DMS153 (cell line): ENCODE results near the gene USPL1.
"Not testable (repeated sequence)": the region's sequence is repeated elsewhere in the genome, so short reads cannot be mapped to it uniquely, and the experiment has no call there.

ENCODE experiments used
- DNase-seq: peaks from one replicate; lab custom pipeline; 2025; lab: John Stamatoyannopoulos, UW

USPL1 gene

DNA sequence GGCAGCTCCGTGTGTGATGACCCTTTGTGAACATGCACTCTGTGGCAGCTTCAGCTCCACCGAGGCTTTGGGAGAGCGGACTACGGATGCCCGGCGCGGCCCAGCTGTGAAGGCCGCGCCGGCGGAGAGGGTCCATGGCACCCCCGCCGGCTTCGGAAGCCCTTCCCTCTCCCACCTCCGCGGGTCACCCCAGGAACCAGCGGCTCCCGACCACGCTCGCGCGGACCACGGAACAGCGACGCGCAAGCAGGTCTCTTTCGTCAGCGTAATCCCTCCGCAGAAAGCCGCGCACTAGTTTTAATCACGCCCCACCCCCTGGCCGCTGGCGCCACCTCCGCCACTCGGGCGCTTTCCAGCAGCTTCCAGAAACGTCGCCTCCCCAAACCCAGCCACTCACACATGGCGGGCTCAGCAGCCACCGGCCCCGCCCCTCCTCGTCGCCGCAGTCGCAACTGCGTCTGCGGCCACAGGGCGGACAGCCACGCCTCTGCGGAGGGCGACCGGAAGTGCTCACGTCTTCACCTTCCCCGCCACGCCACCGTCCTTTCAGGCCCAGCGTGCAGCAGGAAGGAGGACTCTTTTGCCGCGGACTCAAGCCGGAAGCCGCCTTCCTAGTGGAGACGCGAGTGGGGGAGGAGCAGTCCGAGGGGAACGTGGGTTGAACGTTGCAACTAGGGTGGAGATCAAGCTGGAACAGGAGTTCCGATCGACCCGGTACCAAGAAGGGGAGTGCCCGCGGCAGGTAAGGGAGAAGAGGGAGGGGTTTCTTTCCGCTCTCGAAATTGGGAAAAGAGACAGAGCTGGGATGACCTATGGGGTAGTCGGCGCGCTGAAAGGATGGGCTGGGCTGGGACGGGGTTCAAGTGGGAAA lies at the start of gene USPL1:
USPL1 (plus strand) TSS at position 606 of the 871 bp plus-strand sequence. CDS start 3,221 bp downstream, outside the sequence.
- DNase-seq, result peak; percentile 98

DNA sequence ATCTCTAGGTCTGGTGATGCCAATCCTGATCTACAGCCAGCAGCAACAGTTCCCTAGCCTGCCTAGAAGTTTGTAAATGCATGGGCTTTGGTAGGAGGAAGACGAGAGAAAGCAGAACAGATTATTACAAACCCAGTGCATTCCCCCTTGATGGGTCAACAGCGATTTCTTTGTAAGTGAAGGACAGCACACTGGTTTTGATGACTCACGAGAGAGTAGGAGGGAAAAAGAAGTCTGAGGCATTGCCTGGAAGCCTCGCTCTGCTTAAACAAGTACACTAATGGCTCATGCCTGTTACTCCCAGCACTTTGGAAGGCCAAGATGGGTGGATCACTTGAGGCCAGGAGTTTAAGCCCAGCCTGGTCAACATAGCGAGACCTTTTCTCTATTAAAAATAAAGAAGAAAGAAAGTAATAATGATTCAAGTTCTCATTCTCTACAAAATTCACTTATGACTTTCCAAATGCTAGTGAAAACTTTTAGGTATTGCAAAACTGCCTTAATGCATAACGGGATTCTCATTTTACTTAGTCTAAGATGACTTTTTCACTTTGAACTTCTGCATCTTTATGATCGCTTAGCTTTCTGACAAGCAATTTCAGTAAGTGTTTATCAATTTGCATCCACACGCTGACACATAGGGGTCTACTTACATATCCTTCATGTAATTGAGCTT lies 47.7 kb upstream of the USPL1 start:
- DNase-seq, result no peak

- DNase-seq, result no peak
These were observed 47.0 kb upstream of the USPL1 start for GRCh38 chr13:30570691-30571090.

- DNase-seq, result no peak
These were observed 44.9 kb upstream of the USPL1 start for GRCh38 chr13:30572859-30573275.

GRCh38 chr13:30576528-30576927 lies 41.2 kb upstream of the USPL1 start:
- no peak for DNase-seq

DNA sequence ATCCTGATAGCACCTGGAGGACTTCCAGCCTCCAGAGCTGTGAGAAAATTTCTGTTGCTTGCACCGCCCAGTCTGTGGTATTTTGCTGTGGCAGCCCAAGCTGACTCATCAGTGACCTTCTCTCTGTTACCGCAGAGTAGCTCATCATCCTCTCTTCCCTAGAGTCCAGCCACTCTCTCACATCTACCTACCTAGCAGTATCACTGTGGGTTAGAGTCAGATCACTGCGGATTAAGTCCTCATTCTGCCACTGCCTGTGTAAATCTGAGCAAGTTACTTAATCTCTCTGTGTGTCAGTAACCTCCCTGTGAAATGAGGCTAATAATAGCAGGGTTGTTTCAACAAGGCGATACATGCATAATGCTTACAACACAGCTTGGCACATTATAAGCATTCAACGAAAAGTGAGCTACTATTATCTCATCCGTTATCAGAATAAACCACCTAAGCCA lies 40.3 kb upstream of the USPL1 start:
- DNase-seq, result no peak

GRCh38 chr13:30580852-30581502 lies 36.7 kb upstream of the USPL1 start:
- no peak for DNase-seq

- no peak for DNase-seq
These were observed 36.1 kb upstream of the USPL1 start for GRCh38 chr13:30581582-30581981.

GRCh38 chr13:30584051-30584731 lies 33.5 kb upstream of the USPL1 start:
- DNase-seq, result no peak

GRCh38 chr13:30585748-30586262 lies 31.9 kb upstream of the USPL1 start:
- DNase-seq, result no peak

- DNase-seq, result no peak
These were observed 30.5 kb upstream of the USPL1 start for GRCh38 chr13:30587231-30587630.

- DNase-seq, result no peak
These were observed 30.0 kb upstream of the USPL1 start for GRCh38 chr13:30587739-30588138.

- no peak for DNase-seq
These were observed 24.7 kb upstream of the USPL1 start for GRCh38 chr13:30593001-30593400.

- no peak for DNase-seq
These were observed 17.2 kb upstream of the USPL1 start for GRCh38 chr13:30600496-30600895.

DNA sequence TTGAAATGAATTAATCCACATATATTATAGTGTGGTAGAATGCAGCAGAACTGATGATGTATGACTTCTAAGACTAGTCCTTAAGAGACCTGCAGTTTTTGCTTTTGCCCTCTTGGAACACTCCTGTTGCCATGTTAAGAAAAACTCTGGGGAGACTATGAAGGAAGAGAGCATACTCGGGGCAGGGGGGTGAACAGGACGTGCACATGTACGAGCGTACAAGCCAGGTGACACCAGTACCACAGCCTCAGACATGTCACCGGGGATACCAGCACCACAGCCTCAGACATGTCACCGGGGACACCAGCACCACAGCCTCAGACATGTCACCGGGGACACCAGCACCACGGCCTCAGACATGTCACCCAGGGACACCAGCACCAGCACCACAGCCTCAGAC lies 15.9 kb upstream of the USPL1 start:
- no peak for DNase-seq

GRCh38 chr13:30605052-30605451 lies 12.7 kb upstream of the USPL1 start:
- no peak for DNase-seq

DNA sequence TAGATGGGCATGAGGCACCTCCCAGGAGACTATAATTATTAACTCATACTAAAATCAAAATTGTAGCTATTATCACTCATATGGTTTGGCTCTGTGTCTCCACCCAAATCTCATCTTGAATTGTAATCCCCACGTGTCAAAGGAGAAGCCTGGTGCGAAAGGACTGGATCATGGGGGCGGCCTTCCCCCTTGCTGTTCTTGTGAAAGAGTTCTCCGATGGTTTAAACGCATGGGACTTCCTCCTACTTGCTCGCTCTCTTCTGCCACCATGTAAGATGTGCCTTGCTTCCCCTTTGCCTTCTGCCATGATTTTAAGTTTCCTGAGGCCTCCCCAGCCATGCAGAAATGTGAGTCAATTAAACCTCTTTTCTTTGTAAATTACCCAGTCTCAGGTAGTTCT lies 10.5 kb upstream of the USPL1 start:
- not testable (repeated sequence) for DNase-seq

DNA sequence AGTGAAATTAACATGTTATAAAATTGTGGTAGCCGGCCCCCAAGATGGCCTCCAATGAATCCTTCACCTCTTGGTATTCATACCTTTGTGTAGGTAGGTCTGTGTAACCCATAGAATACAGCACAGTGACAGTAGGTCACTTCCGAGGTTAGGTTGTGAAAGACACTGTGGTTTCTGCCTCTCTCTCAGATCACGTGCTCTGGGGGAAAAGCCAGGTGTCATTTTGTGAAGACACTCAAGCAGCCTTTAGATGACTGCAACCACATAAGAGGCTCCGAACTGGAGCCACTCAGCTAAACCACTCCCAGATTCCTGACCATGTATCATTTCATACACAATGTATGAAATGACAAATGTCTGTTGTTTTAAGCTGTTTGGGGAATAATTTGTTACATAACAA lies 9.8 kb upstream of the USPL1 start:
- peak; percentile 21 for DNase-seq

- no peak for DNase-seq
These were observed 9.4 kb upstream of the USPL1 start for GRCh38 chr13:30608364-30608763.

- DNase-seq, result no peak
These were observed 7.4 kb upstream of the USPL1 start for GRCh38 chr13:30610311-30610710.

- no peak for DNase-seq
These were observed 2.2 kb upstream of the USPL1 start for GRCh38 chr13:30615481-30615865.
